Astrocyte (in vitro differentiated cells and primary cell): Measurements from ENCODE around the gene MCRS1. TPM values are rescaled to one million over a fixed set of nuclear protein-coding genes. Genes with fewer than 3 reads are reported as not detected.

Source experiments
- DNase-seq: peaks from one replicate; pipeline ENCODE4 v3.0.0-alpha.2; 2010; ENCODE audit warnings: low read depth
- FAIRE-seq: peaks from 2 replicates; lab custom pipeline; 2011; peaks lifted over from hg19 to GRCh38; lab: Jason Lieb, UNC
- H2AFZ ChIP-seq: 2 replicates; pipeline ENCODE4 v1.6.0; 2012; ENCODE audit warnings: low read depth, low read length, inconsistent platforms
- H3K27ac ChIP-seq: 2 replicates; pipeline ENCODE4 v1.5.1; 2011; ENCODE audit warnings: low read depth, low read length, inconsistent platforms
- H3K27me3 ChIP-seq: 2 replicates; pipeline ENCODE4 v1.6.0; 2011; ENCODE audit warnings: low read length, inconsistent platforms; ENCODE audit not compliant: insufficient read depth
- H3K36me3 ChIP-seq: 2 replicates; pipeline ENCODE4 v1.5.1; 2011; ENCODE audit warnings: low read length, inconsistent platforms; ENCODE audit not compliant: insufficient read depth
- H3K4me1 ChIP-seq: 2 replicates; pipeline ENCODE4 v1.5.1; 2011; ENCODE audit warnings: low read length, inconsistent platforms; ENCODE audit not compliant: insufficient read depth
- H3K4me2 ChIP-seq: 2 replicates; pipeline ENCODE4 v1.6.0; 2012; ENCODE audit warnings: low read length, inconsistent platforms
- H3K4me3 ChIP-seq: 2 replicates; pipeline ENCODE4 v1.5.1; 2011; ENCODE audit warnings: low read depth, mild to moderate bottlenecking, low read length, inconsistent platforms; ENCODE audit not compliant: insufficient read depth
- H3K79me2 ChIP-seq: 2 replicates; pipeline ENCODE4 v1.6.0; 2012; ENCODE audit warnings: mild to moderate bottlenecking, low read length, inconsistent platforms; ENCODE audit not compliant: insufficient read depth
- H3K9ac ChIP-seq: 2 replicates; pipeline ENCODE4 v1.6.0; 2012; ENCODE audit warnings: mild to moderate bottlenecking, low read length, inconsistent platforms
- H3K9me3 ChIP-seq: 2 replicates; pipeline ENCODE4 v1.5.1; 2012; ENCODE audit warnings: low read depth, mild to moderate bottlenecking, low read length, inconsistent platforms; ENCODE audit not compliant: insufficient read depth
- H4K20me1 ChIP-seq: 2 replicates; pipeline ENCODE4 v1.6.0; 2012; ENCODE audit warnings: low read length, inconsistent platforms; ENCODE audit not compliant: insufficient read depth
- H3K27ac Mint-ChIP-seq: one replicate; pipeline ENCODE4 v1.8.0; 2021; ENCODE audit warnings: mild to moderate bottlenecking, mixed read lengths; ENCODE audit not compliant: unreplicated experiment
- H3K27me3 Mint-ChIP-seq: one replicate; pipeline ENCODE4 v1.8.0; 2021; ENCODE audit warnings: low read depth, mixed read lengths; ENCODE audit not compliant: unreplicated experiment
- H3K36me3 Mint-ChIP-seq: one replicate; pipeline ENCODE4 v1.8.0; 2021; ENCODE audit warnings: low read depth, mixed read lengths; ENCODE audit not compliant: unreplicated experiment
- H3K4me1 Mint-ChIP-seq: one replicate; pipeline ENCODE4 v1.8.0; 2021; ENCODE audit warnings: low read depth, mixed read lengths; ENCODE audit not compliant: unreplicated experiment
- H3K4me3 Mint-ChIP-seq: one replicate; pipeline ENCODE4 v1.8.0; 2021; ENCODE audit warnings: mild to moderate bottlenecking, moderate library complexity, mixed read lengths; ENCODE audit not compliant: unreplicated experiment
- H3K9me3 Mint-ChIP-seq: one replicate; pipeline ENCODE4 v1.8.0; 2021; ENCODE audit warnings: mild to moderate bottlenecking, mixed read lengths; ENCODE audit not compliant: unreplicated experiment
- EZH2 ChIP-seq: IDR thresholded peaks from 2 replicates; pipeline ENCODE4 v1.6.1; 2012; ENCODE audit warnings: mild to moderate bottlenecking, low read length, inconsistent platforms; ENCODE audit not compliant: insufficient read depth
- total RNA-seq: library from RNA; stranded (reverse); gene quantifications from 2 replicates; pipeline ENCODE4 v1.2.1, GENCODE V29; 2021
- TF ChIP-seq, protein P1 (sequence below): IDR thresholded peaks from 2 replicates; pipeline ENCODE4 v1.5.1; 2011; ENCODE audit warnings: low read depth, mild to moderate bottlenecking, inconsistent platforms, low read length, moderate library complexity; ENCODE audit not compliant: insufficient read depth

MCRS1 gene
- total RNA-seq, 1 donor from 2014 or later, result 45.2 TPM

GRCh38 chr12:49533331-49533730 is 34.6 kb downstream of the MCRS1 start:
- H3K27ac Mint-ChIP-seq, result no peak overlapping the region
- H3K36me3 Mint-ChIP-seq, result peaks cover 11% of the 10 kb centered on the region
- no peaks in the 10 kb centered on the region for H3K9me3 Mint-ChIP-seq
- FAIRE-seq (no peak), DNase-seq (no peak)
- H3K9me3 ChIP-seq, result no peaks in the 10 kb centered on the region
- peaks cover 3% of the 10 kb centered on the region for H3K4me1 Mint-ChIP-seq
- H3K9ac ChIP-seq, result no peak overlapping the region
- peaks cover 22% of the 10 kb centered on the region for H3K27me3 Mint-ChIP-seq
- H3K4me1 ChIP-seq, result peaks cover 11% of the 10 kb centered on the region
- H2AFZ ChIP-seq, result no peak overlapping the region
- peaks cover 14% of the 10 kb centered on the region for H3K27me3 ChIP-seq
- H3K79me2 ChIP-seq, result no peaks in the 10 kb centered on the region
- TF ChIP-seq EZH2, result no peak
- TF ChIP-seq, protein P1, sequence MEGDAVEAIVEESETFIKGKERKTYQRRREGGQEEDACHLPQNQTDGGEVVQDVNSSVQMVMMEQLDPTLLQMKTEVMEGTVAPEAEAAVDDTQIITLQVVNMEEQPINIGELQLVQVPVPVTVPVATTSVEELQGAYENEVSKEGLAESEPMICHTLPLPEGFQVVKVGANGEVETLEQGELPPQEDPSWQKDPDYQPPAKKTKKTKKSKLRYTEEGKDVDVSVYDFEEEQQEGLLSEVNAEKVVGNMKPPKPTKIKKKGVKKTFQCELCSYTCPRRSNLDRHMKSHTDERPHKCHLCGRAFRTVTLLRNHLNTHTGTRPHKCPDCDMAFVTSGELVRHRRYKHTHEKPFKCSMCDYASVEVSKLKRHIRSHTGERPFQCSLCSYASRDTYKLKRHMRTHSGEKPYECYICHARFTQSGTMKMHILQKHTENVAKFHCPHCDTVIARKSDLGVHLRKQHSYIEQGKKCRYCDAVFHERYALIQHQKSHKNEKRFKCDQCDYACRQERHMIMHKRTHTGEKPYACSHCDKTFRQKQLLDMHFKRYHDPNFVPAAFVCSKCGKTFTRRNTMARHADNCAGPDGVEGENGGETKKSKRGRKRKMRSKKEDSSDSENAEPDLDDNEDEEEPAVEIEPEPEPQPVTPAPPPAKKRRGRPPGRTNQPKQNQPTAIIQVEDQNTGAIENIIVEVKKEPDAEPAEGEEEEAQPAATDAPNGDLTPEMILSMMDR, result no peak
- peaks cover 9% of the 10 kb centered on the region for H4K20me1 ChIP-seq
- H3K36me3 ChIP-seq, result peaks cover 4% of the 10 kb centered on the region
- H3K27ac ChIP-seq, result no peak overlapping the region
- H3K4me3 ChIP-seq, result no peak overlapping the region
- no peak overlapping the region for H3K4me2 ChIP-seq
- H3K4me3 Mint-ChIP-seq, result no peak overlapping the region

GRCh38 chr12:49531745-49532144 is 36.2 kb downstream of the MCRS1 start:
- Histone ChIP-seq H3K4me3 (no peak overlapping the region), H3K27ac (no peak overlapping the region), H3K4me2 (no peak overlapping the region), H3K9ac (no peak overlapping the region), H3K36me3 (peaks cover 11% of the 10 kb centered on the region), H2AFZ (no peak overlapping the region), H3K9me3 (no peaks in the 10 kb centered on the region), H3K79me2 (no peaks in the 10 kb centered on the region), H3K27me3 (peaks cover under 1% of the 10 kb centered on the region), H4K20me1 (peaks cover 4% of the 10 kb centered on the region), H3K4me1 (no peaks in the 10 kb centered on the region)
- Mint-ChIP-seq H3K4me1 (peaks cover 1% of the 10 kb centered on the region), H3K4me3 (no peak overlapping the region), H3K9me3 (no peaks in the 10 kb centered on the region), H3K27ac (no peak overlapping the region), H3K36me3 (peaks cover 12% of the 10 kb centered on the region), H3K27me3 (peaks cover 9% of the 10 kb centered on the region)
- no peak for DNase-seq
- FAIRE-seq, result no peak
- TF ChIP-seq EZH2, result no peak
- TF ChIP-seq, protein P1, result no peak

- H3K4me3 ChIP-seq, result no peak overlapping the region
- DNase-seq, result no peak
- H3K27me3 ChIP-seq, result no peaks in the 10 kb centered on the region
- H3K27ac ChIP-seq, result no peak overlapping the region
- H3K9ac ChIP-seq, result no peak overlapping the region
- H4K20me1 ChIP-seq, result no peaks in the 10 kb centered on the region
- Mint-ChIP-seq H3K27ac (no peak overlapping the region), H3K4me1 (no peaks in the 10 kb centered on the region), H3K9me3 (no peaks in the 10 kb centered on the region), H3K27me3 (no peaks in the 10 kb centered on the region), H3K36me3 (peaks cover 27% of the 10 kb centered on the region), H3K4me3 (no peak overlapping the region)
- peaks cover 33% of the 10 kb centered on the region for H3K36me3 ChIP-seq
- H3K4me1 ChIP-seq, result no peaks in the 10 kb centered on the region
- H3K4me2 ChIP-seq, result no peak overlapping the region
- H2AFZ ChIP-seq, result no peak overlapping the region
- H3K79me2 ChIP-seq, result no peaks in the 10 kb centered on the region
- FAIRE-seq, result no peak
- TF ChIP-seq, protein P1, result no peak
- TF ChIP-seq EZH2, result no peak
- no peaks in the 10 kb centered on the region for H3K9me3 ChIP-seq
Measured at GRCh38 chr12:49529414-49529813, 38.5 kb downstream of the MCRS1 start.
